HepG2 (cell line): ENCODE data around the gene HTR2A.

ENCODE experiments used
- CHD4 ChIP-seq: fragments of 200-600 bp; sonication (generic); IDR thresholded peaks from 2 replicates; pipeline ENCODE4 v1.7.0; 2017; ENCODE audit warnings: mild to moderate bottlenecking, low read length, borderline replicate concordance
- KDM1A ChIP-seq: IDR thresholded peaks from 2 replicates; pipeline ENCODE4 v1.6.1; 2016; ENCODE audit warnings: missing compliant biosample characterization
- RAD21 ChIP-seq: fragments of 450-650 bp; formaldehyde crosslinking; IDR thresholded peaks from 2 replicates; pipeline ENCODE4 v1.5.0; 2020; ENCODE audit warnings: mild to moderate bottlenecking
- RFX5 ChIP-seq: IDR thresholded peaks from 2 replicates; pipeline ENCODE4 v1.6.1; 2011; ENCODE audit warnings: low read depth, low read length, improper control_type of control experiment
- SMYD3 ChIP-seq: sonication (generic); formaldehyde crosslinking; IDR thresholded peaks from 2 replicates; pipeline ENCODE4 v1.8.1; 2023; ENCODE audit warnings: mild to moderate bottlenecking, missing genetic modification reagents
- ZMYM2 ChIP-seq: sonication (generic); formaldehyde crosslinking; IDR thresholded peaks from 2 replicates; pipeline ENCODE4 v1.8.0; 2022; ENCODE audit warnings: mild to moderate bottlenecking, missing genetic modification reagents

GRCh38 chr13:46830405-46831005 lies 66.3 kb downstream of the HTR2A start:
- TF ChIP-seq ZMYM2 (no peak), SMYD3 (CRISPR knock-in tag) (no peak), KDM1A (no peak), CHD4 (no peak), RAD21 (CRISPR knock-in tag) (no peak), RFX5 (no peak)
